Nephron (organoid): ENCODE results near the gene RIC3.

ENCODE experiments used
- H3K27ac Mint-ChIP-seq, 3 experiments: 2 replicates each; pipeline ENCODE4 v1.8.0; 2020; ENCODE audit warnings: mixed read lengths in 3 of 3, mild to moderate bottlenecking in 2 of 3, moderate library complexity in 1 of 3
- H3K27me3 Mint-ChIP-seq: 2 replicates; pipeline ENCODE4 v1.8.0; 2021; ENCODE audit warnings: low read depth, mild to moderate bottlenecking, moderate library complexity, mixed read lengths
- H3K36me3 Mint-ChIP-seq: 2 replicates; pipeline ENCODE4 v1.8.0; 2020; ENCODE audit warnings: low read depth, mixed read lengths
- H3K4me1 Mint-ChIP-seq: 2 replicates; pipeline ENCODE4 v1.8.0; 2020; ENCODE audit warnings: mixed read lengths
- H3K4me3 Mint-ChIP-seq, 3 experiments: 2 replicates each; pipeline ENCODE4 v1.8.0; 2020; ENCODE audit warnings: mild to moderate bottlenecking in 3 of 3, mixed read lengths in 3 of 3, moderate library complexity in 2 of 3
- H3K9me3 Mint-ChIP-seq: 2 replicates; pipeline ENCODE4 v1.8.0; 2020; ENCODE audit warnings: mixed read lengths
- TF ChIP-seq, protein P1 (sequence below), 3 experiments: fragments of 200-600 bp; sonication (generic); IDR thresholded peaks; one replicate each; pipeline ENCODE4 v1.5.0; 2021; ENCODE audit warnings: antibody characterized with exemption in 3 of 3; ENCODE audit not compliant: unreplicated experiment in 3 of 3

The RIC3 gene

GRCh38 chr11:8105666-8106065 is 63.2 kb downstream of the RIC3 start:
- H3K27me3 Mint-ChIP-seq, result no peaks in the 10 kb centered on the region
- H3K4me3 Mint-ChIP-seq, result no peak overlapping the region
- peaks cover 6% of the 10 kb centered on the region for H3K4me1 Mint-ChIP-seq
- TF ChIP-seq, protein P1, sequence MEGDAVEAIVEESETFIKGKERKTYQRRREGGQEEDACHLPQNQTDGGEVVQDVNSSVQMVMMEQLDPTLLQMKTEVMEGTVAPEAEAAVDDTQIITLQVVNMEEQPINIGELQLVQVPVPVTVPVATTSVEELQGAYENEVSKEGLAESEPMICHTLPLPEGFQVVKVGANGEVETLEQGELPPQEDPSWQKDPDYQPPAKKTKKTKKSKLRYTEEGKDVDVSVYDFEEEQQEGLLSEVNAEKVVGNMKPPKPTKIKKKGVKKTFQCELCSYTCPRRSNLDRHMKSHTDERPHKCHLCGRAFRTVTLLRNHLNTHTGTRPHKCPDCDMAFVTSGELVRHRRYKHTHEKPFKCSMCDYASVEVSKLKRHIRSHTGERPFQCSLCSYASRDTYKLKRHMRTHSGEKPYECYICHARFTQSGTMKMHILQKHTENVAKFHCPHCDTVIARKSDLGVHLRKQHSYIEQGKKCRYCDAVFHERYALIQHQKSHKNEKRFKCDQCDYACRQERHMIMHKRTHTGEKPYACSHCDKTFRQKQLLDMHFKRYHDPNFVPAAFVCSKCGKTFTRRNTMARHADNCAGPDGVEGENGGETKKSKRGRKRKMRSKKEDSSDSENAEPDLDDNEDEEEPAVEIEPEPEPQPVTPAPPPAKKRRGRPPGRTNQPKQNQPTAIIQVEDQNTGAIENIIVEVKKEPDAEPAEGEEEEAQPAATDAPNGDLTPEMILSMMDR (IDR thresholded peaks at IDR 0.05; ENCODE audit: unreplicated experiment in 3 of 3), result no peak
- H3K9me3 Mint-ChIP-seq, result no peaks in the 10 kb centered on the region
- peaks cover 8% of the 10 kb centered on the region for H3K36me3 Mint-ChIP-seq
- no peak overlapping the region for H3K27ac Mint-ChIP-seq

DNA sequence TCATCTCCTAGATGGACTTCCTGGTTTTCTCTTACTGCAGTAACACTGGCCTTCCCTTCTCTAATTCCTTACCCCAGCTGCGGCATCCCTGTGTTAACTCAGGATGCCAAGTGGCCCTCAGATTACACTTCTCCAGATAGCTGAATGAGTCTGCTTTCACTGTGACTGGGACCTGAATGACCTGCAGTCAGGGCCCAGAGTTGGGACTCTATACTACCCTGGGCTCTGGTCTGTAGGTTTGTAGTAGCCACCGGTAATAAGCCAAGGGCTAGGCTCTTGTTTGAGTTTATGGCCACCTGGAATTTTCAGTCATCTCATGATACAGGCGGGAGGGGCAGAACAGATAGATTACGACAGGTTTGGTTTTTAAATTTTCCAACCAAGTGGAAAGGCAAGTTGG is 63.7 kb downstream of the RIC3 start:
- no peak overlapping the region for H3K4me3 Mint-ChIP-seq
- no peaks in the 10 kb centered on the region for H3K9me3 Mint-ChIP-seq
- peaks cover 2% of the 10 kb centered on the region for H3K4me1 Mint-ChIP-seq
- TF ChIP-seq, protein P1 (IDR thresholded peaks at IDR 0.05; ENCODE audit: unreplicated experiment in 3 of 3), result no peak
- no peak overlapping the region for H3K27ac Mint-ChIP-seq
- H3K27me3 Mint-ChIP-seq, result no peaks in the 10 kb centered on the region
- peaks cover 8% of the 10 kb centered on the region for H3K36me3 Mint-ChIP-seq

GRCh38 chr11:8103909-8104308 is 64.9 kb downstream of the RIC3 start:
- no peaks in the 10 kb centered on the region for H3K4me1 Mint-ChIP-seq
- TF ChIP-seq, protein P1 (IDR thresholded peaks at IDR 0.05; ENCODE audit: unreplicated experiment in 3 of 3), result no peak
- H3K27me3 Mint-ChIP-seq, result no peaks in the 10 kb centered on the region
- no peaks in the 10 kb centered on the region for H3K9me3 Mint-ChIP-seq
- peaks cover 13% of the 10 kb centered on the region for H3K36me3 Mint-ChIP-seq
- no peak overlapping the region for H3K27ac Mint-ChIP-seq
- no peak overlapping the region for H3K4me3 Mint-ChIP-seq

DNA sequence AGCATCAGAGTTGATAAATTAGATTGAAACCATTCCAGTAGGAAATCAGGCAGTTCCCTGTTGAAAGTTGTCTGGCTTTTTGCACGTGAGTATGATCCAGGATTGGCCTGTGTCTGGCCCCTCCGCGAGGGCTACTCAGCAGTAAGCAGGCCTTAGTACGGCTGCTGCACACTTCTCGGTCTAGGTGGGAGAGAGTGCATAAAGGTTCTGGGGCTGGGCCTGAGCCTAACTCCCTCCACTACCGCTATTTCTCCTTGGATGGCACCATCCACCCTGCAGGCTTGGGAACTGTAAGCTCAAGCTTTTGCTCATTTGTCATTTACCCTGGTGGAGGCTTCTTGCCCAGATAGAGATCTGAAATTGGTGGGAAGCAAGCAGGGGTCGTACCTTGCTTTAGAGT is 65.9 kb downstream of the RIC3 start:
- Mint-ChIP-seq H3K27me3 (no peaks in the 10 kb centered on the region), H3K4me3 (no peak overlapping the region), H3K36me3 (peaks cover 13% of the 10 kb centered on the region), H3K27ac (no peak overlapping the region), H3K9me3 (no peaks in the 10 kb centered on the region), H3K4me1 (no peaks in the 10 kb centered on the region)
- TF ChIP-seq, protein P1 (IDR thresholded peaks at IDR 0.05; ENCODE audit: unreplicated experiment in 3 of 3), result no peak

DNA sequence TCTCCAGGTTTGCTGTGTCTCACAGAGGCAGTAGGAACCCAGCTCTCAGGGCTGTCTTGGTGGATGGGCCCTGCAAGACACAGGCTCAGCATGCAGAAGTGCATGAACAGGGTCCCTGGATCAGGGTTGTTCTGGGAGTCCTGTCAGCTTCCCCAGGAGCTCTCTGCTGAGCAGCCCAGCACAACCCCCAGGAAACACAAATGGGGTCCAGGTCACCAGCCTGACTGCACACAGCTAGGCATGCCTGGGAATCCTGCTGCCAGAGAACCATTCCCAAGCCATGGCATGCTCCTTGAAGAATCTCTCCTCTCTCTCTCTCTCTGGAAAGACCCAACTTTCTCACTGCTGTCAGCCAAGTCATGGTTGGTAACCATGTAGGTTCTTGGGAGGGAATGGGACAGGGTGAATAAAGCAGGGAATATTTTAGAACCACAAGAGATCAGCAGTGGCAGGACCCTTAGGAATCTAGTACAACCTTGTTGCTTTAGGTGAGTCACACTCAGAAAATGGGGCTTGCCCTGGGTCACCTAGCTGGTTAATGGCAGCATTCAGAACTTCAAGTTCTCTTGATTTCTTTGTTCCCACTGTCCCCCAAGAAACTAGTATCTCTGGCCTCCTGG is 66.4 kb downstream of the RIC3 start:
- Mint-ChIP-seq H3K27ac (no peak overlapping the region), H3K4me1 (no peaks in the 10 kb centered on the region), H3K36me3 (peaks cover 10% of the 10 kb centered on the region), H3K4me3 (no peak overlapping the region), H3K27me3 (no peaks in the 10 kb centered on the region), H3K9me3 (no peaks in the 10 kb centered on the region)
- TF ChIP-seq, protein P1 (IDR thresholded peaks at IDR 0.05; ENCODE audit: unreplicated experiment in 3 of 3), result no peak

- TF ChIP-seq, protein P1 (IDR thresholded peaks at IDR 0.05; ENCODE audit: unreplicated experiment in 3 of 3), result no peak
Observed at GRCh38 chr11:8101421-8101820, 67.4 kb downstream of the RIC3 start.

More at GRCh38 chr11:8101421-8101820, 67.4 kb downstream of the RIC3 start:
- Mint-ChIP-seq H3K36me3 (peaks cover 10% of the 10 kb centered on the region), H3K9me3 (no peaks in the 10 kb centered on the region), H3K4me3 (no peak overlapping the region), H3K27ac (no peak overlapping the region), H3K4me1 (no peaks in the 10 kb centered on the region), H3K27me3 (no peaks in the 10 kb centered on the region)
